K562 (cell line): ENCODE results near the gene TLDC2.

ENCODE experiments used
- BRD4 ChIP-seq: fragments of 200-600 bp; sonication (generic); IDR thresholded peaks from 2 replicates; pipeline ENCODE4 v1.6.1; 2017; ENCODE audit warnings: inconsistent platforms
- CTCF ChIP-seq, 3 experiments: IDR thresholded peaks in 2 of 3; conservative IDR thresholded peaks in 1 of 3; 2 replicates each; pipeline ENCODE4 v1.5.1; 2011 to 2012; ENCODE audit warnings: low read length in 3 of 3, mild to moderate bottlenecking in 3 of 3, control low read depth in 2 of 3, improper control_type of control experiment in 1 of 3, inconsistent platforms in 1 of 3, low read depth in 1 of 3, mixed read lengths in 1 of 3, moderate library complexity in 1 of 3; ENCODE audit not compliant: insufficient read depth in 2 of 3
- E2F8 ChIP-seq: fragments of 450-650 bp; IDR thresholded peaks from 2 replicates; pipeline ENCODE4 v1.7.1; 2018; ENCODE audit warnings: mild to moderate bottlenecking, low read depth; ENCODE audit not compliant: partially characterized antibody
- FOSL1 ChIP-seq: fragments of 200-800 bp; sonication (Bioruptor generic); conservative IDR thresholded peaks from 2 replicates; pipeline ENCODE4 v1.6.1; 2016; ENCODE audit warnings: missing genetic modification characterization, missing compliant biosample characterization
- POLR2A ChIP-seq: fragments of 450-650 bp; conservative IDR thresholded peaks from 2 replicates; pipeline ENCODE4 v1.6.1; 2016
- SUPT5H ChIP-seq: fragments of 450-650 bp; IDR thresholded peaks from 2 replicates; pipeline ENCODE4 v1.6.1; 2016
- TCF7L2 ChIP-seq: fragments of 150-350 bp; IDR thresholded peaks from 2 replicates; pipeline ENCODE4 v1.6.1; 2016; ENCODE audit warnings: low read depth, mild to moderate bottlenecking, low read length, moderate library complexity
- ZNF282 ChIP-seq: sonication (generic); formaldehyde crosslinking; IDR thresholded peaks from 2 replicates; pipeline ENCODE4 v1.8.1; 2023; ENCODE audit warnings: missing genetic modification reagents
- TF ChIP-seq, protein P1 (sequence below): fragments of 250-450 bp; sonication (Bioruptor Pico); IDR thresholded peaks from 2 replicates; pipeline ENCODE4 v1.4.0; 2020
- TF ChIP-seq, protein P2 (sequence below): fragments of 250-450 bp; sonication (Bioruptor Pico); IDR thresholded peaks from 2 replicates; pipeline ENCODE4 v1.5.0; 2022; ENCODE audit warnings: mild to moderate bottlenecking

- no peak for TF ChIP-seq FOSL1 (tag)
- TF ChIP-seq, protein P1, sequence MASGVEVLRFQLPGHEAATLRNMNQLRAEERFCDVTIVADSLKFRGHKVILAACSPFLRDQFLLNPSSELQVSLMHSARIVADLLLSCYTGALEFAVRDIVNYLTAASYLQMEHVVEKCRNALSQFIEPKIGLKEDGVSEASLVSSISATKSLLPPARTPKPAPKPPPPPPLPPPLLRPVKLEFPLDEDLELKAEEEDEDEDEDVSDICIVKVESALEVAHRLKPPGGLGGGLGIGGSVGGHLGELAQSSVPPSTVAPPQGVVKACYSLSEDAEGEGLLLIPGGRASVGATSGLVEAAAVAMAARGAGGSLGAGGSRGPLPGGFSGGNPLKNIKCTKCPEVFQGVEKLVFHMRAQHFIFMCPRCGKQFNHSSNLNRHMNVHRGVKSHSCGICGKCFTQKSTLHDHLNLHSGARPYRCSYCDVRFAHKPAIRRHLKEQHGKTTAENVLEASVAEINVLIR (CRISPR knock-in tag), result no peak
- TF ChIP-seq ZNF282 (CRISPR knock-in tag), result no peak
- TF ChIP-seq E2F8, result no peak
- no peak for TF ChIP-seq CTCF (IDR thresholded peaks at IDR 0.05 in 2 of 3, conservative IDR thresholded peaks at IDR 0.05 in 1 of 3; ENCODE audit: insufficient read depth in 2 of 3, low read depth in 1 of 3, low read length in 3 of 3)
- TF ChIP-seq, protein P2, sequence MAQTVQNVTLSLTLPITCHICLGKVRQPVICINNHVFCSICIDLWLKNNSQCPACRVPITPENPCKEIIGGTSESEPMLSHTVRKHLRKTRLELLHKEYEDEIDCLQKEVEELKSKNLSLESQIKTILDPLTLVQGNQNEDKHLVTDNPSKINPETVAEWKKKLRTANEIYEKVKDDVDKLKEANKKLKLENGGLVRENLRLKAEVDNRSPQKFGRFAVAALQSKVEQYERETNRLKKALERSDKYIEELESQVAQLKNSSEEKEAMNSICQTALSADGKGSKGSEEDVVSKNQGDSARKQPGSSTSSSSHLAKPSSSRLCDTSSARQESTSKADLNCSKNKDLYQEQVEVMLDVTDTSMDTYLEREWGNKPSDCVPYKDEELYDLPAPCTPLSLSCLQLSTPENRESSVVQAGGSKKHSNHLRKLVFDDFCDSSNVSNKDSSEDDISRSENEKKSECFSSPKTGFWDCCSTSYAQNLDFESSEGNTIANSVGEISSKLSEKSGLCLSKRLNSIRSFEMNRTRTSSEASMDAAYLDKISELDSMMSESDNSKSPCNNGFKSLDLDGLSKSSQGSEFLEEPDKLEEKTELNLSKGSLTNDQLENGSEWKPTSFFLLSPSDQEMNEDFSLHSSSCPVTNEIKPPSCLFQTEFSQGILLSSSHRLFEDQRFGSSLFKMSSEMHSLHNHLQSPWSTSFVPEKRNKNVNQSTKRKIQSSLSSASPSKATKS (CRISPR knock-in tag), result no peak
- TF ChIP-seq BRD4, result no peak
- TF ChIP-seq SUPT5H, result no peak
- no peak for TF ChIP-seq POLR2A
- no peak for TF ChIP-seq TCF7L2
Observed at GRCh38 chr20:36845288-36845971, 30.5 kb upstream of the TLDC2 start.
